Fibroblast of peridontal ligament (primary cell): ENCODE measurements around the gene C1R.
"Not testable (repeated sequence)": the region's sequence is repeated elsewhere in the genome, so short reads cannot be mapped to it uniquely, and the experiment has no call there.

ENCODE experiments used
- DNase-seq: peaks from one replicate; pipeline ENCODE4 v3.0.0-alpha.2; 2010; ENCODE audit errors: extremely low read depth

The C1R gene

DNA sequence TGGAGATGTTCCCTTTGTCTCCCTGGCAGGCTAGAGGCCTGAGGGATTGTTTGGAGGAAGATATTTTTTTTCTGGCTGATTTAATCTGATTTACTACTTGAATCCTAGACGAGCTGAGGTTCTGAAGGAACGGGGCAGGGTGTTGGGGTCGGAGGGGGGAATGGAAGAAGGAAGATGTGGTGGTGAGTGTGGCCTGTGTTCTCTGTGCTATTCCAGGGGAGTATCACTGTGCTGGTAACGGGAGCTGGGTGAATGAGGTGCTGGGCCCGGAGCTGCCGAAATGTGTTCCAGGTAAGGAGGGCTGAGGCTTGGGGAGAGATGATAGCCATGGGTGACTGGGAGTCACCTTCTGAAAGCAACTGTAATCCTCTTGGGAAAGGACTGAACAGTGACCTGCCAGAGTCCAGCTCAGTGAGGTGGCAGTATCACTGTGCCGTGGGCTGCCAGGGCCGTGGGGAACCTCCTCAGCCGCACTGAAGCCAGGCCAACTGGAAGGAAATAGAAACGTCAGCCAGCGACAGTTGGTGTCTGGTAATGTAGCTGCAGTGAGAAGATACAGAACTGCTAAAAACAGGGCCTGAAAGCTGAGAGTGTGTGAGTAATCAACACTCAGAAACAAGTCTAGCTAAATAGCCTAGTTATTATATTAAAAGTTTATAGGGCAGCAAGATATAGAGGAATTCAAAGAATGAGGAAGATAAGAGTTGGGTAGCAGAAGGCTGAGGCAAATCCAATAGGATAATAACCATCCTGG lies 23.8 kb downstream of the C1R start:
- no peak for DNase-seq

DNA sequence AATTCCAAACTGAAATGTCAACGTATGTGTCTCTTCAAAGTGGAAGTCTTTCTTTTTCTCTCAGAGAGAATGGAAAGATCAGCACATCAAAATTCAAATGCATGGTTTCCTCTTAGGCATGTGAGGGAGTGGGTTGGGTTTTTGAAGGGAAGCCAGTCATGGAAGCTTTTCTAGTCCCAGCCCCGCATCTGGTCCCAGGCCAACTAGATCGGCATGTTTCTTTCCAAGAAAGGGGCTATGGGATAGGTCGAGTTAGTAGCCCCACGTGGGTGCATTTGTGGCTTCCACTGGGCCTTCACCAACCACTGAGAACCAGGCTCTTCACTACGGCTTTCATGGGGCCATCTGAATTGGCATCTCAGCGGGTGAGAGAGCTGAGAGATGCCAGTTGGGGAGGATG lies 25.1 kb downstream of the C1R start:
- no peak for DNase-seq

DNA sequence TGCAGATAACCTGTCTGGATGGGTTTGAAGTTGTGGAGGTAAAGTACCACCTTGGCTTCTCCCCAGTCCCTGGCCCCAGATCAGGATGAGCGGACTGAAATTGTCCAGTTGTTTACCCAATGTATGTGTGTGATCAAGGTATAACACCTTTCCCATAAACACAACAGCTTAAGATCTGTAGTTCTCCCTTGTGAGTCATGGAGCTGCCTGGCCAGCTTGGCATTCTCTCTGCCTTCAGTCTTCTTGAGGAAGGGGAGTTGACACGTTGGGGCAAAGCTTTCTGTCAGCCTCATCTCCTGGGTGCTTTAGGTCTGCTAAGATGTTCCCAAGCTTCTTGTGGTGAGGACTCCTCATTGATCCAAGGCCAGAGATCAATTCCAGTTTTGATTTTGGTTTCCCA lies 25.6 kb downstream of the C1R start:
- DNase-seq = no peak

GRCh38 chr12:7065073-7065623 lies 27.1 kb downstream of the C1R start:
- DNase-seq = no peak

DNA sequence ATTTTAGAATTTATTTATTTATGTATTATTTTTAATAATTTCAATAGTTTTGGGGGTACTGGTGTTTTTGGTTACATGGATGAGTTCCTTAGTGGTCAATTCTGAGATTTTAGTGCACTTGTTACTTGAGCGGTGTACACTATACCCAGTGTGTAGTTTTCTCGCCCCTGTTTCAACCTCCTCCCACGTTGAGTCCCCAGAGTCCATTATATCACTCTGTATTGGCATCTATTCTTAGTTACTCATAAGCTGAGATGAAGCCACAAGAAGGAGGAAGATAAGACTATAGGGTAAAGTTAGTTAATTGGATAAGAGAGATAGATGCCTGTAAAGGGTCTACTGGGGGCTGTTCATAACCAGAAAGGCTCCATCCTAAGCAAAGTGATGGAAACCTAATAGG lies 27.7 kb downstream of the C1R start:
- DNase-seq = peak; percentile 20

DNA sequence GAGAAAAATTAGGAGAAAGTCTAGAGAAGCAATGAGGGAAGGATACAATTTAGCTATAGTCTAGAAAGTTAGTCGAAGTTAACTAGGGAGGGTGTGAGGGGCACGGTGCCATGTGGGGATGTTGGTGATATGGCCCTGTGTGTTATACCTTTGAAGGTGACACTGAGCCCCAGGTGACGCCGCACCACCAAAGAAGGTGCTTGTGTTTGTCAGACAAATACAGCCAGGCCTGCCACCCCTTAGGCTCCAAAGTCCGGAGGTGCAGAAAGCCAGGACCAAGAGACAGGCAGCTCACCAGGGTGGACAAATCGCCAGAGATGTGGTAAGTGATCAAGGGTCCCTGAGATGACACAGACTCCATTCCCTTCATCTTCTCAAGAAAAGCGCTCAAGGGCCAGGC lies 30.6 kb downstream of the C1R start:
- no peak for DNase-seq

DNA sequence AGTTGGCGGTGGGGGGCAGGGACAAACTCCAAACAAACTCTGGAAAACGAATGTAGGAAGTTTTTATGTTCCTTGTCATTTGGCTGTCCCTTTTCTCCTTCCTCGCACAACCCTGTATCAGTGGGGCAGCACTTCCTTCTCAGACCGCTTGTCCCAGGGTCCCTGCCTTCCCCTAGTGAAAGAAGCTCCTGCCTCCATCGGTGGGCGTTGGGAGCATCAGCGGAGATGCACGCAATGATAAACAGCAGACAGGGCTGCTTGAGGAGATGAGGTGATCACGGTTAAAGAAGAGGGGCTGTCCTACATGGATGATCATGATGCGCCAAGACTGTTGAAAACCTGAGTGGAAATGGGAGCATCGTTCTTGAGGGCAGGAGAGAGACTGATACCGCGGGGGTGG lies 31.1 kb downstream of the C1R start:
- DNase-seq = peak; percentile 24

DNA sequence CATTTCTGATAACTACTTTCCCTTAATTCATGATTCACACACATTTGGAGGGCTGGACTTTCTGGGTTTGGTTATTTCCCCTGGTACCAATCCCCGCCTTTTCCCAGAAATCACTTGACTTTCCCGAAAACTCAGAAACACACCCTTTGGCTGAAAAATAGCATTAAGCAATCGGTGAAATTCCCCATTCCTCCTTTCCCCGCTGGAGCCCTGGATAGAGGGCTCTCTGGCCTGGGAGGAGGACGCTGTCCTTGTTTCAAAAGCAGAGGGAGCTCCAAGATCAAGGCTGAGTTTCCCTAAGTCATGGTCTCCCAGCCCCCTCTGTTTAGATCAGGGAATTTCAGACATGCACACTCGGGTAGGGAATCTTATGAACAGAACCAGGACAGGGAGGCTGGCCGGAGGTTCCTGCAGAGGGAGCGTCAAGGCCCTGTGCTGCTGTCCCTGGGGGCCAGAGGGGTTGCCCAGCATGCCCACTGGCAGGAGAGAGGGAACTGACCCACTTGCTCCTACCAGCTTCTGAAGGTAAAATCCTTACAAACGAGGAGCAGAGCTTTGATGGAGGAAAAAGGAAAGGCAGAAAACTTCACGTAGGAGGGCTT lies 31.8 kb downstream of the C1R start, which contains the start of gene C1S:
C1S (plus strand) TSS at position 366 of the 602 bp plus-strand sequence. CDS start 1,195 bp downstream, outside the sequence.
- DNase-seq = peak; percentile 100

DNA sequence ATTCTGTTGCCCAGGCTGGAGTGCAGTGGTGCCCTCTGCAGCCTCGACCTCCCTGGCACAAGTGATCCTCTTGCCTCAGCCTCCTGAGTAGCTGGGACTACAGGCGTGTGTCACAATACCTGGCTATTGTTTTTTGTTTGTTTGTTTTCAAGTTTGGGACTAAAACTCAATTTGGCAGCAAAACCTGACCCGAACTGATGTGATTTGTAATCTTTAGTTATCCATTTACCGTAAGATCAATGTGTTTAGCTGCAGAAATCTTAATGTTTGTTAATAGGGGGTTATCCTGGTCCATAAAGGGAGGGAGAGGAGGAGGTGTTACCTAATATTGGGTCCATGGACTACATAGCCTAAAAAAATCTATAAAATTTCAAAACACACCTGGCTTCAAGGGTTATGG lies 32.5 kb downstream of the C1R start:
- no peak for DNase-seq

- no peak for DNase-seq
Measured at GRCh38 chr12:7058850-7059395, 33.3 kb downstream of the C1R start.

DNA sequence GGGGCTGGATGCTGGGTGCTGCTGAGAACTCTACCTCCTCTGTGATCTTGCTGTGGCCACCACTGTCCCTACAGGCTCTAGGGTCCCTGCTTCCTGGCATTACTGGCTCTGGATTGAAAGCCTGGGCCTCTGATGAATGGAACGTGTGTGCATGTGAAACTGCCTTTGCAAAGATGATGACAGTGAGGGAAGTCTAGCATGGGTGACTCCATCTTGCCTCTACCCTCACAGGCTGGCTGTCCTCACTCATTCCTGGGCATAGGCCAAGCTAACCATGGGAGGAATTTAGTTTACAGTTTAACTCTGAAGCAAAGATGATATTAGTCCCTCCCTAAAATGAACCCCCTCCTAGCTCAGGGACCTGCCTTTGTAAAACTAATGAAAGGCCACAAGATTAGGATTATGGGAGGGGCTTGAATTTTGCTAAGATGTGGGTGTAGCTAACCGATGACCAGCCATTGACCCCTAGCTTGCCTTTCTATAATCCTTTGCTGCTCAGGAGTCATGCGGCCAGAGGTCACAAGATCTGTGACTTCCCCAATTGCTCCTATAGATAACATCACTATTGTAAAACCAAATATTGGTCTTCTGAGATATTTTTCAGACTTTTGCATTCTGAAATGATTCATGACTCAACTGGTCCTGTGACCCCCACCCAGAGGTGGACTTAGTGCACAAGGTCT lies 33.9 kb downstream of the C1R start:
- no peak for DNase-seq

- DNase-seq = not testable (repeated sequence)
Measured at GRCh38 chr12:7055736-7056135, 36.5 kb downstream of the C1R start.

DNA sequence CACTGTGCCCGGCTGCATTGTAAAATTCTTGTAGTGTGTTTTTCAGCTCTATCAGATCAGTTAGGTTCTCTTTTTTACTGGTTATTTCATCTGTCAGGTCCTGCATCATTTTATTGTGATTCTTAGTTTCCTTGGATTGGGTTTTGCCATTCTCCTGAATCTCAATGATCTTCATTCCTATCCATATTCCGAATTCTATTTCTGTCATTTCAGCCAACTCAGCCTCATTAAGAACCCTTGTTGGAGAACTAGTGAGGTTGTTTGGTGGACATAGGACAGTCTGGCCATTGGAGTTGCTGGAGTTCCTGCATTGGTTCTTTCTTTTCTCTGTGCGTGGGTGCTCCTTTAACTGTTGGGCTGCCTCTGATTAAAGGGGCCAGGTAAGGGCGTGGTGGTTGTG lies 37.3 kb downstream of the C1R start:
- no peak for DNase-seq

- not testable (repeated sequence) for DNase-seq
Measured at GRCh38 chr12:7049973-7050372, 42.3 kb downstream of the C1R start.

GRCh38 chr12:7049445-7049951 lies 42.7 kb downstream of the C1R start:
- DNase-seq = not testable (repeated sequence)

- DNase-seq = no peak
Measured at GRCh38 chr12:7047306-7047705, 44.9 kb downstream of the C1R start.

DNA sequence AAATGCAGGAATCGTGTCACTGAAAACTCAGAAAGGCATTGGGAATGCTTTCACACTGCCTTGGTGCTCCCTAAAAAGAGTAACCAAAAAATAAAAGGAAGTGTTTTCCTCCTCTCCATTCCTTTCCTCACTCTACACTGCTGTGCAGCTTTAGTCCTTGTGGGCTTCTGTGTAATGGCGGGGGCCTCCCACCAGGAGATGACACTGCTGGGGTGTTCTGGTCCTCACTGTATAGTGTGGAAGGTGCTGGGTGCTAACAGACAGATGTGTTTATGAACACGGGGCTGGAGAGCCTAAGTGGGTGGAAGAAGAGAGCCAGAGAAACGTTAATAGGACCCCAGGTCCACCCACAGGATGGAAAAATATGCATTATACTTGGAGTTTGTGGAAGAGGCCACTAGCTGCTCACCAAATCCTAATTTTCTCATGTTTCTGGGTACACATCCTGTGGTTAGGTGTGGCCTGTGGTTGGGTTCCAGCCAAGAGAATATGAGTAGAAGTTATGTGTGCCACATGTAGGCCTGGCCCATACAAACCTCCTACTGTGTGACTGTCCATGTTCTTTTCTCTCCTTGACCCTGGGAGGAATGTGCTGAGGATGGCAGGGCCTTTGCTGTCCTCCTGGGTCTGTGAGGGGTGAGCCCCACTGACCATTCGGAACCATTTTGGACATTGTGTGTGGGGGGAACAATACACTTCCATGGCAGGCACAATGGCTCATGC lies 45.7 kb downstream of the C1R start:
- no peak for DNase-seq

DNA sequence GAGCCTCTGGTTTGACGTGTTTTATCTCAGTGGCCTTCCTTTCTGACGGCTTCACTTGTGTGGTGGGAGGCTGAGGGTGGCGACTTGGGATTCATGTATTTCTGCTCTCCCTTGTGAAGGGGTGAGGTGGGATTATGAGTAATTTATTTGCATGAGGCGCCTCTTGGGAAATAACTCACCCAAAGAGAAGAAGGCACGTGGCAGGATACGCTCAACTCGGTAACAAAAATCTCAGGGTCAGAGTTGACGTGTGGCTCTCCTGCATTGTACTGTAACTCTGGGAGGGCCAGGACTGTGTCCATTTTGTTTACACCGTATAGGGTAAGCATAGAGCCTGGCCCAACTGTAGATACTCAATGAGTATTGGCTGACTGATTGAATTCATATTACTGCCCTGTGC lies 46.3 kb downstream of the C1R start:
- DNase-seq = no peak

- DNase-seq = peak; percentile 62
Measured at GRCh38 chr12:7042842-7043241, 49.4 kb downstream of the C1R start.

- DNase-seq = no peak
Measured at GRCh38 chr12:7039403-7039802, 52.8 kb downstream of the C1R start.

DNA sequence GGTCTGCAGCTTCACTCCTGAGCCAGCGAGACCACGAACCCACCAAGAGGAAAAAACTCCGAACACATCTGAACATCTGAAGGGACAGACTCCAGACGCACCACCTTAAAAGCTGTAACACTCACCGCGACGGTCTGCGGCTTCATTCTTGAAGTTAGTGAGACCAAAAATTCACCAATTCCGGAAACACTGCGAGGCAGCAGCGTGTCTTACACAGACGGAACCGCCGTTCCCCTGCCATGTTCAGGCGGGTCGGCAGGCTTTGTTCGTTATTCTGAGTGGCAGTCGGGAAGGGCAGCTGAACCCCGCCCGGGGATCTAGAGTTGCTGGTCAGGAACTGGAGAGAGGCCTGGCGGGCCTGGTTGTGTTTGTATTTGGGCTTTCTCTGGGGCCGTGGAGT lies 53.7 kb downstream of the C1R start:
- no peak for DNase-seq
